Glutamatergic neuron (in vitro differentiated cells): ENCODE data around the gene TAOK3. TPM values are rescaled to one million over a fixed set of nuclear protein-coding genes. Genes with fewer than 3 reads are reported as not detected.

Experiments
- DNase-seq: peaks from one replicate; pipeline ENCODE4 v3.0.0; 2022
- H3K27ac Mint-ChIP-seq: one replicate; pipeline ENCODE4 v1.8.0; 2020; ENCODE audit warnings: mild to moderate bottlenecking, mixed read lengths, inconsistent platforms; ENCODE audit not compliant: unreplicated experiment
- H3K27me3 Mint-ChIP-seq: one replicate; pipeline ENCODE4 v1.8.0; 2020; ENCODE audit warnings: mild to moderate bottlenecking, moderate library complexity, mixed read lengths, inconsistent platforms; ENCODE audit not compliant: unreplicated experiment
- H3K36me3 Mint-ChIP-seq: one replicate; pipeline ENCODE4 v1.8.0; 2020; ENCODE audit warnings: mild to moderate bottlenecking, mixed read lengths, inconsistent platforms; ENCODE audit not compliant: unreplicated experiment
- H3K4me1 Mint-ChIP-seq: one replicate; pipeline ENCODE4 v1.8.0; 2020; ENCODE audit warnings: mild to moderate bottlenecking, low read depth, mixed read lengths, inconsistent platforms; ENCODE audit not compliant: unreplicated experiment
- H3K4me3 Mint-ChIP-seq: one replicate; pipeline ENCODE4 v1.8.0; 2020; ENCODE audit warnings: mild to moderate bottlenecking, mixed read lengths, inconsistent platforms; ENCODE audit not compliant: unreplicated experiment
- H3K9me3 Mint-ChIP-seq: one replicate; pipeline ENCODE4 v1.8.0; 2020; ENCODE audit warnings: mild to moderate bottlenecking, moderate library complexity, mixed read lengths, inconsistent platforms; ENCODE audit not compliant: unreplicated experiment
- CTCF ChIP-seq: fragments of 200-600 bp; sonication (generic); IDR thresholded peaks from one replicate; pipeline ENCODE4 v1.5.0; 2021; ENCODE audit not compliant: partially characterized antibody, unreplicated experiment
- total RNA-seq: library from RNA; stranded (reverse); fragmentation: NEBNext Ultra II Directional; extraction: Animal tissue kit (Norgen Biotek cat#: 25700); gene quantifications from one replicate; pipeline ENCODE4 v1.2.1, GENCODE V29; 2021; ENCODE audit not compliant: unreplicated experiment

Gene TAOK3
- total RNA-seq, 1 donor from 2014 or later: 13.1 TPM

- H3K9me3 Mint-ChIP-seq: no peaks in the 10 kb centered on the region
- no peak for DNase-seq
- TF ChIP-seq CTCF: no peak
- H3K27ac Mint-ChIP-seq: no peak overlapping the region
- no peaks in the 10 kb centered on the region for H3K27me3 Mint-ChIP-seq
- H3K4me1 Mint-ChIP-seq: no peaks in the 10 kb centered on the region
- H3K4me3 Mint-ChIP-seq: no peak overlapping the region
- H3K36me3 Mint-ChIP-seq: no peaks in the 10 kb centered on the region
Measured at GRCh38 chr12:118307069-118307954, 65.4 kb downstream of the TAOK3 start.

- Mint-ChIP-seq H3K4me3 (no peak overlapping the region), H3K27me3 (no peaks in the 10 kb centered on the region), H3K27ac (no peak overlapping the region), H3K4me1 (no peaks in the 10 kb centered on the region), H3K36me3 (no peaks in the 10 kb centered on the region), H3K9me3 (no peaks in the 10 kb centered on the region)
- no peak for DNase-seq
- no peak for TF ChIP-seq CTCF
Measured at GRCh38 chr12:118304093-118304492, 68.6 kb downstream of the TAOK3 start.

- Mint-ChIP-seq H3K4me3 (no peak overlapping the region), H3K27me3 (no peaks in the 10 kb centered on the region), H3K27ac (no peak overlapping the region), H3K36me3 (no peaks in the 10 kb centered on the region), H3K4me1 (no peaks in the 10 kb centered on the region), H3K9me3 (no peaks in the 10 kb centered on the region)
- no peak for DNase-seq
- no peak for TF ChIP-seq CTCF
Measured at GRCh38 chr12:118302053-118302452, 70.7 kb downstream of the TAOK3 start.

GRCh38 chr12:118299791-118300460 lies 72.8 kb downstream of the TAOK3 start:
- no peaks in the 10 kb centered on the region for H3K4me1 Mint-ChIP-seq
- no peak overlapping the region for H3K4me3 Mint-ChIP-seq
- H3K27ac Mint-ChIP-seq: no peak overlapping the region
- no peaks in the 10 kb centered on the region for H3K27me3 Mint-ChIP-seq
- no peaks in the 10 kb centered on the region for H3K36me3 Mint-ChIP-seq
- H3K9me3 Mint-ChIP-seq: no peaks in the 10 kb centered on the region
- no peak for DNase-seq
- no peak for TF ChIP-seq CTCF

GRCh38 chr12:118297284-118297683 lies 75.4 kb downstream of the TAOK3 start:
- no peaks in the 10 kb centered on the region for H3K27me3 Mint-ChIP-seq
- H3K4me3 Mint-ChIP-seq: no peak overlapping the region
- no peaks in the 10 kb centered on the region for H3K9me3 Mint-ChIP-seq
- no peak overlapping the region for H3K27ac Mint-ChIP-seq
- TF ChIP-seq CTCF: no peak
- H3K36me3 Mint-ChIP-seq: no peaks in the 10 kb centered on the region
- no peak for DNase-seq
- H3K4me1 Mint-ChIP-seq: no peaks in the 10 kb centered on the region
